Measurements from ENCODE around the gene HCCS. TPM values are rescaled to one million over a fixed set of nuclear protein-coding genes. Genes with fewer than 3 reads are reported as not detected.

The HCCS gene
- 22.9 TPM for polyA plus RNA-seq (2013, experiment 1 of 2)
- 26.7 TPM for polyA plus RNA-seq (2013, experiment 2 of 2)

DNA sequence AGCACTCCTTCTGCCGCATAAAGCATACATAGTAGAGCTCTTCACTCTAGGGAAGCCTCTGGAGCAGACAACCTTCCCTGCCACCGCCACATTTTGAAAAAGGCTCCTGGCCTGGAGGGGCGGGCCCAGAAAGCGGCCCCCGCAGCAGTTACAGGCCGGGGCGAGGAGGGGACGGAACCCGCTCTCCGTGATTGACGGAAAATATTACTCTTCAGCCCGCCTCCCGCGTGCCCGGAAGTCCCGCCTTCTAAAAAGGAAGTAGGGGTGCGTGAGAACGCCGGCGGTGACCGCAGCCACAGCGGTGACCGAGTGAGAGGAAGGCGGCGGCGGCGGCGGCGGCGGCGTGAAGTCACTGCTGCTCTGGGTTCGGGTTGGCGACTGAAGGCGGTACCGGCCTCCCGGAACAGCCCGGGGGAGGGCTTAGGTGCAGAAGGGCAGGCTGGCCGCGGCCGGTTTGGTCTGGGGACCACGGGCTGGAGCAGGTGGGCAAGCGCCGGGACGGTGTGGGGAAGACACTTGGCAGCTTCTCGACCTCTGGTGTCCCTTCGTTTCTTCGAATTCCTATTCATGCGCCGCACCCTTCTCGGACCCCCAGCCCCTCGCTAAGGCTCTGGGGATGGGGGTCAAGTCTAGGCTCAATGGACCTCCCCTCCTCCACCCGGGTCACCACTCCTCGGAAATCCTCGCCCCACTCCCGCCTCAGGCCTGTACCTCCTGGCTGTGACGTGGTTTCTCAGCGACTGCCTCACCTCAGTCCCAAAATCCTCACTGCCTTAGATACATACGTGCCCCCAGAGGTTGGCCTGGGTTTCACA is at the start of gene HCCS:
TSS of gene HCCS (plus strand) at position 296 of the 815 bp plus-strand sequence. CDS start 729 bp downstream, outside the sequence.
- Histone ChIP-seq H3K4me1 (ENCODE audit: insufficient read depth, low read length) (no peaks in the 10 kb centered on the region), H3K27me3 (ENCODE audit: insufficient read depth, low read length) (no peaks in the 10 kb centered on the region), H3K36me3 (ENCODE audit: insufficient read depth, low read length) (peaks cover 37% of the 10 kb centered on the region), H3K9me3 (ENCODE audit: insufficient read depth, low read depth, low read length) (no peaks in the 10 kb centered on the region), H3K9ac (ENCODE audit: low read depth, low read length) (peak within 1 kb of the TSS; percentile 90), H3K4me3 (ENCODE audit: low read length) (peak within 1 kb of the TSS; percentile 92), H3K27ac (ENCODE audit: low read depth, low read length) (peak within 1 kb of the TSS; percentile 86)
- whole genome bisulfite sequencing: under 1% methylated on average over 58 of the region's 58 CpGs

DNA sequence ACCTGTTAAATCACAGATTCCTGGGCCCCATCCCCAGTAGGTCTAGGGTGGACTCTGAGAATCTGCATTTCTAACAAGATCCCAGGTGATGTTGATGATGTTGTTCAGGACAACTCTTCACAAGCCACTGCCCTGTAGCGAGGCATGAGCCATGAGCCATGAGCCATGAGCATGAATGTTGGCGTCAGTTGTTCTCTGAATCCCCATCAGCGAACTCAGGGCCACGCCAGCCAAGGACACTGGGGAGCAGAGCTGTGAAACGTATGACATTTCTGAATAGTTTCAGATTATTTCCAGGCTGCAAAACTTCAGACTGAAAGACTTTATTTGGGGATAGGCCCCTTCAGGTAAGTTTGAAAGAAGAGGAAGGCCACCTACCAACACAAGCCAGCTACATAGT is 46.9 kb upstream of the HCCS start:
- no peaks in the 10 kb centered on the region for H3K36me3 ChIP-seq (ENCODE audit: insufficient read depth, low read length)
- WGBS: 92% methylated on average over 5 of the region's 5 CpGs
- no peak overlapping the region for H3K4me3 ChIP-seq (ENCODE audit: low read length)
- no peak overlapping the region for H3K9ac ChIP-seq (ENCODE audit: low read depth, low read length)
- H3K27ac ChIP-seq (ENCODE audit: low read depth, low read length): no peak overlapping the region
- H3K4me1 ChIP-seq (ENCODE audit: insufficient read depth, low read length): peaks cover 11% of the 10 kb centered on the region
- no peaks in the 10 kb centered on the region for H3K27me3 ChIP-seq (ENCODE audit: insufficient read depth, low read length)
- no peaks in the 10 kb centered on the region for H3K9me3 ChIP-seq (ENCODE audit: insufficient read depth, low read depth, low read length)

DNA sequence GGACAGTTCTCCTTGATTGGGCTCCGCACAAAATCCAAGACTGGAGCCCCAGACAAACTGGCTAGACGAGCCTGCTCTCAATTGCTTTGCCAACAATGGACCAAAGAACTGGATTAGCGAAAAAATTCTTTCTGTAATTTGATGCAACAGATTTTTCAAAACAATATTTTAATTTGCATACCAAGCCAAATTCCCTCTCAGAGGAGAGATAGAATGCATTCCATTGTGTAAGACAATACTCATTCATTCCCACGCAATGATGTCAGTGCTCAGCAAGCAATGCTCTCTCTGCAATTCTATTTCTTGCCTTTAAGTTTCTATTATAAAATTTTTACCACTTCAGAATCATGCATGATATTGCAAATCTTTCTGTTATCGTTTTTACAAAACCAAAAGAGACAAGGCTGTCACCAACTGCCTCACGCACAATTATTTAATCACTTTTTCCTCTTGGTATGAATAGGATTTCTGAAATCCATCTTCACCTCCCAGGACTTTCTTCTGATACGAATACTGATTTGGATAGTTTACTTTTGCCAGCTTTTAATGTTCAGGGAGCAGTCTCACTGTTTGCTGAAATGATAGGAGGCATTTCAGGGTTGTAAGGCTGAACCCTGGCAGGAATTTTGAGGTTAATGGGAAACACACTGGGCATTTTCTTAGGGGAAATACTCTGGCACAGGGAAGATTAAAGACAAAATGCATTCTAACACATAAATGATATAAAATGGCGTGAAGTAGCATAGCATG is 46.1 kb upstream of the HCCS start:
- Histone ChIP-seq H3K27ac (ENCODE audit: low read depth, low read length) (no peak overlapping the region), H3K4me3 (ENCODE audit: low read length) (no peak overlapping the region), H3K27me3 (ENCODE audit: insufficient read depth, low read length) (no peaks in the 10 kb centered on the region), H3K9me3 (ENCODE audit: insufficient read depth, low read depth, low read length) (no peaks in the 10 kb centered on the region), H3K36me3 (ENCODE audit: insufficient read depth, low read length) (no peaks in the 10 kb centered on the region), H3K9ac (ENCODE audit: low read depth, low read length) (no peak overlapping the region), H3K4me1 (ENCODE audit: insufficient read depth, low read length) (peaks cover 11% of the 10 kb centered on the region)
- 95% methylated on average over 7 of the region's 8 CpGs for WGBS

DNA sequence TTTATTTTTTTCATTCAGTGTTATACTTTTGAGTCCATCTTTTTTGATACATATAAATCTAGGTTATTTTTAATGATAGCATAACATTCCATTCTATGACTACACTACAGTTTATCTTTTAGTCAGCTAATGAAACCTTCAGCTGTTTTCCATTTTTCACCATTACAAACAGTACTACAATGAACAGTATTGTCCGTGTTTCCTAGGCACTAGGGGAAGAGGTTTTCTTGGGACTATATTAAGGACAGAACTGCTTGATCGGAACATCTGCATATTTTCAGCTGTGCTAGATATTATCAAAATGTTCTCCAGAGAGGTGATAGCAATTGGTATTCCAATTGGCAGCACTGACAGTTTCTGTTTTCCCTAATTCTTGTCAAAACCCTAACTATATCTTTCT is 44.3 kb upstream of the HCCS start:
- 98% methylated on average over 2 of the region's 2 CpGs for WGBS
- Histone ChIP-seq H3K9me3 (ENCODE audit: insufficient read depth, low read depth, low read length) (no peaks in the 10 kb centered on the region), H3K9ac (ENCODE audit: low read depth, low read length) (no peak overlapping the region), H3K27ac (ENCODE audit: low read depth, low read length) (no peak overlapping the region), H3K4me3 (ENCODE audit: low read length) (no peak overlapping the region), H3K36me3 (ENCODE audit: insufficient read depth, low read length) (no peaks in the 10 kb centered on the region), H3K27me3 (ENCODE audit: insufficient read depth, low read length) (no peaks in the 10 kb centered on the region), H3K4me1 (ENCODE audit: insufficient read depth, low read length) (peaks cover 11% of the 10 kb centered on the region)

DNA sequence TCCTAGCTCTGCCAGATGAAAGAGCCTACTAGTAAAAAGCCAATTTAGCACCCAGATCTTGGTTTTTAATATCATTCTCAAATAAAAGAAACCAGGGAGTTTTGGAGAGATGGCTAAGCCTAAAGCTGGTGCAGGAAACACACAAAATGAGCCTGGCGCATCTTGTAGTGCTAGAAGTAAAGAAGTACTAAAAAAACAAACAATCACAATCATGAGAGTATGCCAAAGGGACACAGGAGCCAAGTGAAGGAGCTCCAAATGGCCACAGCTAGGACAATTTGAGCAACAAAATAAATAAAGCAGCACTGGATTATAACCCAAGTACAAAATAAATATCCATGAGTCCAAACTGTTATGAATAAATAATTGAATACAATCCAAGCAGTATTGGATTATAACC is 37.8 kb upstream of the HCCS start:
- Histone ChIP-seq H3K4me1 (ENCODE audit: insufficient read depth, low read length) (no peaks in the 10 kb centered on the region), H3K27ac (ENCODE audit: low read depth, low read length) (no peak overlapping the region), H3K4me3 (ENCODE audit: low read length) (no peak overlapping the region), H3K27me3 (ENCODE audit: insufficient read depth, low read length) (no peaks in the 10 kb centered on the region), H3K36me3 (ENCODE audit: insufficient read depth, low read length) (no peaks in the 10 kb centered on the region), H3K9ac (ENCODE audit: low read depth, low read length) (no peak overlapping the region), H3K9me3 (ENCODE audit: insufficient read depth, low read depth, low read length) (no peaks in the 10 kb centered on the region)
- WGBS: no CpG with 5 or more reads among the region's 1 CpG

DNA sequence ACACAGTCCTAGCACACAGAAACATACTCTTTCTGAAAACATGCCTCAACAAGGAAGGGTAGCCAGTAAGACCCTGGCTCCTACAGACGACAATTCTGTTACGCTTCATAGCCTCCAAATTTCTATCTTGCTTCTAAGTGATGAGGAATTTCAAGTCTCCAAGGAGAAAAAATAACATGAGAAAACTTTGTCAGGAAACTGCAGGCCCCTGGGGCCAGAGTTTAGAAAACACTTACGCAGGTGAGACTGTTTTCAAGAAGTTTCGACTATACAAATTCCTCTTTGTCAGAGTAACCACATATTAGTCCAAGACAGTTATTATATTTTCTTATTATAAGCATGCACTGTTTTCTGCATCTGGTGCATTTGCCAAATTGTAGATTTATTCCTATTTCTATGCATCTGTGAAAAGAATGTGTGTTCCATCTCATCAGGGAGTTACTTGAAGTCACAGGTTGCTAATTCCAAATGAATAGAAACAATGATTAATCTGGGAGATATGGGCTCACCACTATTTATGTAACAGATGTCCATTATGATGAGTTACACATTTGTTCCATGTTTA is 30.3 kb upstream of the HCCS start:
- WGBS: 86% methylated on average over 1 of the region's 4 CpGs
- no peaks in the 10 kb centered on the region for H3K36me3 ChIP-seq (ENCODE audit: insufficient read depth, low read length)
- no peaks in the 10 kb centered on the region for H3K4me1 ChIP-seq (ENCODE audit: insufficient read depth, low read length)
- H3K27ac ChIP-seq (ENCODE audit: low read depth, low read length): no peak overlapping the region
- no peaks in the 10 kb centered on the region for H3K9me3 ChIP-seq (ENCODE audit: insufficient read depth, low read depth, low read length)
- H3K9ac ChIP-seq (ENCODE audit: low read depth, low read length): no peak overlapping the region
- no peaks in the 10 kb centered on the region for H3K27me3 ChIP-seq (ENCODE audit: insufficient read depth, low read length)
- H3K4me3 ChIP-seq (ENCODE audit: low read length): no peak overlapping the region

DNA sequence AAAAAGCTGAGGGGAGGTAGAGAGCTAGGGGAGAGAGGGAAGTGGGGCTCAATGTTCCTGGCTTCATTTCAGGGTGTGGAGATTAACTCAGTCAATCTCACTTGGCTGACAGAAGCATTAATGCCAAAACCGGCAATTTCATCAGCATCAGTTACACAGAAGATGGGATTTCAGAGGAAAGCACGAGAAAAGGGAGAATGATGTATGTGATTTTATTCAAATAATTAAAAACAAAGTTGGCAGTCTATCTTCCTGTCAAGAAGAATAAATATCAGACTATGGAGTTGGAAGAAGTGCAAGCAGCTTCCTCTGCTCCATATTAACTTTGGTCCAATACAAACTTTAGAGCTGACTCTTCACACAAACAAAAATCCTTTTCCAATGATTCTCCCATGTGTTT is 29.6 kb upstream of the HCCS start:
- WGBS: 100% methylated on average over 1 of the region's 2 CpGs
- Histone ChIP-seq H3K27me3 (ENCODE audit: insufficient read depth, low read length) (no peaks in the 10 kb centered on the region), H3K4me3 (ENCODE audit: low read length) (no peak overlapping the region), H3K36me3 (ENCODE audit: insufficient read depth, low read length) (no peaks in the 10 kb centered on the region), H3K9ac (ENCODE audit: low read depth, low read length) (no peak overlapping the region), H3K4me1 (ENCODE audit: insufficient read depth, low read length) (no peaks in the 10 kb centered on the region), H3K27ac (ENCODE audit: low read depth, low read length) (no peak overlapping the region), H3K9me3 (ENCODE audit: insufficient read depth, low read depth, low read length) (no peaks in the 10 kb centered on the region)

DNA sequence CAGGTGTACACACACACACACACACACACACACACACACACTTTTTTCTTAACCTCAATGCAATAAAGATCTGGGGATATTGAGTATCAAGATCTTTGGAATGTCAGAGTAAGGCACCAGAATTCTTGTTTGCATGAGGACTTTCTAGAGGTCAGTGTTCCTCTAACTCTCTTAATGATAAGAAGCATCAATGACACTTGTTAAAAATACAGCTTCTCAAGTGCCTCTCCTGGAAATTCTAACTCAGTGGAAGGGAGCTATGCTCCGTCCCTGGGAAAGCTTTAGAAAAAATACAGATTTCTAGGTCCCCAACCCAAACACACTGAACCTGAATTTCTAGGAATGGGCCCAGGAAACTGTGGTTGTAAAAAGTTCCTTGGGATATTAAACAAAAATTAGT is 25.8 kb upstream of the HCCS start:
- Histone ChIP-seq H3K36me3 (ENCODE audit: insufficient read depth, low read length) (no peaks in the 10 kb centered on the region), H3K27ac (ENCODE audit: low read depth, low read length) (no peak overlapping the region), H3K4me3 (ENCODE audit: low read length) (no peak overlapping the region), H3K9me3 (ENCODE audit: insufficient read depth, low read depth, low read length) (0 out of 2 replicates have a peak, but pooled peaks cover 4% of the 10 kb centered on the region), H3K27me3 (ENCODE audit: insufficient read depth, low read length) (no peaks in the 10 kb centered on the region), H3K9ac (ENCODE audit: low read depth, low read length) (no peak overlapping the region), H3K4me1 (ENCODE audit: insufficient read depth, low read length) (no peaks in the 10 kb centered on the region)
- WGBS: 100% methylated on average over 1 of the region's 1 CpG

DNA sequence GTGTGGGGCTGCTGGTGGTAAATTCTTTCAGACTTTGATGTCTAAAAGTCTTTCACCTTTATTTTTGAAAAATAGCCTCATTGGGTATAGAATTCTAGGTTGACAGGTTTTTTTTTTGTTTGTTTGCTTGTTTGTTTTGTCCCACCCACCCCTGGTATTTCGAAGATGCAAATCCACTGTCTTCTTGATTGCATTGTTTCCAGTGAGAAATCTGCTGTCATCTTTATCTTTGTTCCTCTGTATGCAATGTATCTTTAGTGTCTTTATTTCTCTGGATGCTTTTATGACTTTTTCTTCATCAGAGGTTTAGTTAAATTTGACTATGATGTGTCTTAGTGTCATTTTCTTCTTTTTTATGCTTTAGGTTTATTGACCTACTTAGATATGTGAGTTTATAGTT is 21.3 kb upstream of the HCCS start:
- WGBS: 100% methylated on average over 1 of the region's 1 CpG
- no peak overlapping the region for H3K4me3 ChIP-seq (ENCODE audit: low read length)
- no peak overlapping the region for H3K9ac ChIP-seq (ENCODE audit: low read depth, low read length)
- no peaks in the 10 kb centered on the region for H3K36me3 ChIP-seq (ENCODE audit: insufficient read depth, low read length)
- H3K27ac ChIP-seq (ENCODE audit: low read depth, low read length): no peak overlapping the region
- no peaks in the 10 kb centered on the region for H3K27me3 ChIP-seq (ENCODE audit: insufficient read depth, low read length)
- H3K9me3 ChIP-seq (ENCODE audit: insufficient read depth, low read depth, low read length): 0 out of 2 replicates have a peak, but pooled peaks cover 4% of the 10 kb centered on the region
- no peaks in the 10 kb centered on the region for H3K4me1 ChIP-seq (ENCODE audit: insufficient read depth, low read length)

DNA sequence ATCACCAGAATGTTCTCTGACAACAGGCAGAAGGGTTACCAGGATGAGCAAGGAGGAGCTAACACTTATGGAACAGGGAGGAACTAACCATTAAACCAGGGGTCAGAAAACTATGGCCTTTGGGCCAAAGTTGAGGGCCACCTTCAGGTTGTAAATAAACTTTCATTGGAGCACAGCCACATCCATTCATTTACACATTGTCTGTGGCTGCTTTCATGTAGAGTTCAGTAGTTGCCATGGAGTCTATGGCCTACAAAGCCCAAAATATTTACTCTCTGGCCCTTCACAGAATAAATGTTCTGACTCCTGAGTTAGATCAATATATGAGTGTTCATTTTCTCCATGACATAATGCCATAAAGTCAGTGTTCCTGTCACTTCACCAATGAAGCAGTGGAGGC is 13.2 kb upstream of the HCCS start:
- Histone ChIP-seq H3K4me3 (ENCODE audit: low read length) (no peak overlapping the region), H3K27ac (ENCODE audit: low read depth, low read length) (no peak overlapping the region), H3K9me3 (ENCODE audit: insufficient read depth, low read depth, low read length) (no peaks in the 10 kb centered on the region), H3K4me1 (ENCODE audit: insufficient read depth, low read length) (peaks cover 5% of the 10 kb centered on the region; the same call in 1 of the 2 replicates), H3K36me3 (ENCODE audit: insufficient read depth, low read length) (no peaks in the 10 kb centered on the region), H3K9ac (ENCODE audit: low read depth, low read length) (no peak overlapping the region), H3K27me3 (ENCODE audit: insufficient read depth, low read length) (no peaks in the 10 kb centered on the region)

DNA sequence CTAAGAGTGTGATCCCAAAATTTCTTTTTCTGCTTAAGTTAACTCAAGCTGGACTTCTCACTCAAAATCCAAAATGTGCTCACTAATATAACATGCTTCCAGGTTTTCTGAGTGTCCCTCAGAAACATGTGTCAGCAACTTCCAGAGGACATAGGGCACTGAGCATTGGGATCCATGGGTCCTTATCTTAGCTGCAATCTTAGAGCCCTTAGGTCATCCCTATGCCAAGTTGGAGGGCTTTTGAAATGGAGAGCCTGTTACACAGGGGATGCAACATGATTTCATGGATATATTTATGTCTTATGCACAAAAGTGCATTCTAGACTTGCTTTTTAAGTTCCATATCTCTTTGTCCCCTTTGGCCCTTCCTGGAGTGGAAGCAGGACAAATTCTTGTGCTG is 11.7 kb upstream of the HCCS start:
- no peaks in the 10 kb centered on the region for H3K36me3 ChIP-seq (ENCODE audit: insufficient read depth, low read length)
- peaks cover 5% of the 10 kb centered on the region; the same call in 1 of the 2 replicates for H3K4me1 ChIP-seq (ENCODE audit: insufficient read depth, low read length)
- no peak overlapping the region for H3K9ac ChIP-seq (ENCODE audit: low read depth, low read length)
- no peak overlapping the region for H3K27ac ChIP-seq (ENCODE audit: low read depth, low read length)
- no peaks in the 10 kb centered on the region for H3K9me3 ChIP-seq (ENCODE audit: insufficient read depth, low read depth, low read length)
- H3K4me3 ChIP-seq (ENCODE audit: low read length): no peak overlapping the region
- H3K27me3 ChIP-seq (ENCODE audit: insufficient read depth, low read length): no peaks in the 10 kb centered on the region
